WTC11 (cell line): Measurements from ENCODE around the gene FBXO3. TPM values are rescaled to one million over a fixed set of nuclear protein-coding genes. Genes with fewer than 3 reads are reported as not detected.

Source experiments
- ATAC-seq: fragments of 200-7000 bp; cut with Tn5 transposase; 2 replicates; pipeline ENCODE4 v1.10.0; 2021; ENCODE audit warnings: mild to moderate bottlenecking, moderate library complexity
- CTCF ChIA-PET: fragments of 300-600 bp; sonication (Branson Sonifier 250); formaldehyde crosslinking; loops from one replicate; lab custom pipeline; 2021; ENCODE audit warnings: antibody characterized with exemption; lab: Charles Lee
- POLR2A ChIA-PET: fragments of 350-600 bp; sonication (Branson Sonifier 250); formaldehyde crosslinking; loops from one replicate; lab custom pipeline; 2021; ENCODE audit warnings: antibody characterized with exemption; lab: Charles Lee
- DNase-seq: peaks from one replicate; pipeline ENCODE4 v3.0.0; 2021; ENCODE audit warnings: low spot score
- H3K27ac Mint-ChIP-seq: 2 replicates; pipeline ENCODE4 v1.8.0; 2021; ENCODE audit warnings: mixed read lengths
- H3K27me3 Mint-ChIP-seq: 2 replicates; pipeline ENCODE4 v1.8.0; 2021; ENCODE audit warnings: low read depth, mild to moderate bottlenecking, moderate library complexity, mixed read lengths
- H3K36me3 Mint-ChIP-seq: 2 replicates; pipeline ENCODE4 v1.8.0; 2021; ENCODE audit warnings: mixed read lengths
- H3K4me1 Mint-ChIP-seq: 2 replicates; pipeline ENCODE4 v1.8.0; 2022; ENCODE audit warnings: mixed read lengths
- H3K4me3 Mint-ChIP-seq: 2 replicates; pipeline ENCODE4 v1.8.0; 2021; ENCODE audit warnings: mild to moderate bottlenecking, moderate library complexity, mixed read lengths
- H3K9me3 Mint-ChIP-seq: 2 replicates; pipeline ENCODE4 v1.8.0; 2021; ENCODE audit warnings: mixed read lengths
- AFF4 ChIP-seq: sonication (generic); formaldehyde crosslinking; IDR thresholded peaks from 2 replicates; pipeline ENCODE4 v1.8.1; 2023; ENCODE audit warnings: mild to moderate bottlenecking, missing genetic modification reagents, borderline replicate concordance
- ATF2 ChIP-seq: sonication (generic); formaldehyde crosslinking; IDR thresholded peaks from 2 replicates; pipeline ENCODE4 v1.8.1; 2022; ENCODE audit warnings: low read depth, missing genetic modification reagents, borderline replicate concordance
- ATF6 ChIP-seq: sonication (generic); formaldehyde crosslinking; IDR thresholded peaks from 2 replicates; pipeline ENCODE4 v1.8.1; 2023; ENCODE audit warnings: mild to moderate bottlenecking, missing genetic modification reagents
- CBFB ChIP-seq: sonication (generic); formaldehyde crosslinking; IDR thresholded peaks from 2 replicates; pipeline ENCODE4 v1.8.1; 2022; ENCODE audit warnings: mild to moderate bottlenecking, low read depth, missing genetic modification reagents
- CREB1 ChIP-seq: sonication (generic); formaldehyde crosslinking; IDR thresholded peaks from 2 replicates; pipeline ENCODE4 v1.8.0; 2023; ENCODE audit warnings: mild to moderate bottlenecking, missing genetic modification reagents
- CTCF ChIP-seq: fragments of 200-600 bp; IDR thresholded peaks from 2 replicates; pipeline ENCODE4 v1.8.0; 2022; ENCODE audit warnings: antibody characterized with exemption
- E2F5 ChIP-seq: sonication (generic); formaldehyde crosslinking; IDR thresholded peaks from 2 replicates; pipeline ENCODE4 v1.8.1; 2022; ENCODE audit warnings: mild to moderate bottlenecking, moderate library complexity, missing genetic modification reagents
- EMX1 ChIP-seq: fragments of 250-450 bp; sonication (Bioruptor Pico); IDR thresholded peaks from 2 replicates; pipeline ENCODE4 v1.8.0; 2021; ENCODE audit warnings: mild to moderate bottlenecking
- ERG ChIP-seq: fragments of 250-450 bp; sonication (Bioruptor Pico); IDR thresholded peaks from 2 replicates; pipeline ENCODE4 v1.8.0; 2021; ENCODE audit warnings: mild to moderate bottlenecking
- FOXK1 ChIP-seq: sonication (generic); formaldehyde crosslinking; IDR thresholded peaks from 2 replicates; pipeline ENCODE4 v1.8.0; 2022; ENCODE audit warnings: mild to moderate bottlenecking, moderate library complexity, missing genetic modification reagents
- FOXP1 ChIP-seq: sonication (generic); formaldehyde crosslinking; IDR thresholded peaks from 2 replicates; pipeline ENCODE4 v1.8.0; 2022; ENCODE audit warnings: missing genetic modification reagents, mild to moderate bottlenecking, moderate library complexity, borderline replicate concordance
- GRHL2 ChIP-seq: fragments of 250-450 bp; sonication (Bioruptor Pico); IDR thresholded peaks from 2 replicates; pipeline ENCODE4 v1.8.0; 2022; ENCODE audit warnings: mild to moderate bottlenecking, moderate library complexity; ENCODE audit not compliant: insufficient replicate concordance, severe bottlenecking
- MLX ChIP-seq: sonication (generic); formaldehyde crosslinking; IDR thresholded peaks from 2 replicates; pipeline ENCODE4 v1.8.1; 2023; ENCODE audit warnings: mild to moderate bottlenecking, missing genetic modification reagents, moderate library complexity
- MYBL2 ChIP-seq: sonication (generic); formaldehyde crosslinking; IDR thresholded peaks from 2 replicates; pipeline ENCODE4 v1.8.1; 2023; ENCODE audit warnings: mild to moderate bottlenecking, moderate library complexity, missing genetic modification reagents
- NFATC4 ChIP-seq: fragments of 250-450 bp; sonication (Bioruptor Pico); IDR thresholded peaks from 2 replicates; pipeline ENCODE4 v1.9.0; 2021; ENCODE audit warnings: mild to moderate bottlenecking
- NFE2L1 ChIP-seq: sonication (generic); formaldehyde crosslinking; IDR thresholded peaks from 2 replicates; pipeline ENCODE4 v1.8.1; 2023; ENCODE audit warnings: missing genetic modification reagents
- ZBTB21 ChIP-seq: sonication (generic); formaldehyde crosslinking; IDR thresholded peaks from 2 replicates; pipeline ENCODE4 v1.8.1; 2023; ENCODE audit warnings: mild to moderate bottlenecking, missing genetic modification reagents, borderline replicate concordance
- ZNF416 ChIP-seq: fragments of 250-450 bp; sonication (Bioruptor Pico); IDR thresholded peaks from 2 replicates; pipeline ENCODE4 v1.9.0; 2021; ENCODE audit warnings: mild to moderate bottlenecking, inconsistent platforms
- ZNF671 ChIP-seq: fragments of 250-450 bp; sonication (Bioruptor Pico); IDR thresholded peaks from 2 replicates; pipeline ENCODE4 v1.8.0; 2021; ENCODE audit warnings: mild to moderate bottlenecking
- total RNA-seq: library from RNA; stranded (reverse); gene quantifications from 3 replicates; pipeline ENCODE4 v1.2.3, GENCODE V29; 2021

FBXO3 gene
- total RNA-seq, 1 experiment from 2014 or later: 14.5 TPM

GRCh38 chr11:33721426-33721825 lies 52.9 kb downstream of the FBXO3 start (continued):
- no peak for TF ChIP-seq EMX1 (CRISPR knock-in tag)
- TF ChIP-seq ERG (CRISPR knock-in tag): no peak
- TF ChIP-seq CREB1 (CRISPR knock-in tag): no peak

- TF ChIP-seq ATF6 (no peak), NFATC4 (CRISPR knock-in tag) (no peak), MLX (CRISPR knock-in tag) (no peak), CBFB (CRISPR knock-in tag) (no peak), MYBL2 (CRISPR knock-in tag) (no peak), FOXK1 (CRISPR knock-in tag) (no peak), ATF2 (no peak), ZNF416 (CRISPR knock-in tag) (no peak), CTCF (no peak), GRHL2 (CRISPR knock-in tag) (no peak), NFE2L1 (CRISPR knock-in tag) (no peak), ZNF671 (CRISPR knock-in tag) (no peak), E2F5 (no peak)
- H3K27me3 Mint-ChIP-seq: no peaks in the 10 kb centered on the region
- ChIA-PET POLR2A (no interaction called here), CTCF (interaction anchor here (1.1 kb wide), 1 partner anchor 89 kb away, joined by 4 read pairs; no protein-coding TSS in a partner anchor)
- DNase-seq: no peak
- peaks cover 12% of the 10 kb centered on the region for H3K36me3 Mint-ChIP-seq
- no peak overlapping the region; the same call in 1 of the 2 replicates for H3K27ac Mint-ChIP-seq
- H3K9me3 Mint-ChIP-seq: no peaks in the 10 kb centered on the region
- ATAC-seq: no peak
- peaks cover 14% of the 10 kb centered on the region for H3K4me1 Mint-ChIP-seq
- H3K4me3 Mint-ChIP-seq: no peak overlapping the region
Measured at GRCh38 chr11:33719587-33719986, 54.7 kb downstream of the FBXO3 start.

GRCh38 chr11:33718440-33718839 lies 55.9 kb downstream of the FBXO3 start:
- TF ChIP-seq FOXP1 (CRISPR knock-in tag) (no peak), ZBTB21 (CRISPR knock-in tag) (no peak), AFF4 (CRISPR knock-in tag) (no peak)
- H3K4me1 Mint-ChIP-seq: peaks cover 3% of the 10 kb centered on the region
- H3K4me3 Mint-ChIP-seq: no peak overlapping the region
- H3K27ac Mint-ChIP-seq: no peak overlapping the region
- CTCF ChIA-PET: no interaction called here
- DNase-seq (no peak), ATAC-seq (no peak)
- no peaks in the 10 kb centered on the region for H3K27me3 Mint-ChIP-seq
- H3K36me3 Mint-ChIP-seq: peaks cover 12% of the 10 kb centered on the region
- POLR2A ChIA-PET: no interaction called here
- H3K9me3 Mint-ChIP-seq: no peaks in the 10 kb centered on the region
